ENCODE data around the gene SSTR5.

The SSTR5 gene

DNA sequence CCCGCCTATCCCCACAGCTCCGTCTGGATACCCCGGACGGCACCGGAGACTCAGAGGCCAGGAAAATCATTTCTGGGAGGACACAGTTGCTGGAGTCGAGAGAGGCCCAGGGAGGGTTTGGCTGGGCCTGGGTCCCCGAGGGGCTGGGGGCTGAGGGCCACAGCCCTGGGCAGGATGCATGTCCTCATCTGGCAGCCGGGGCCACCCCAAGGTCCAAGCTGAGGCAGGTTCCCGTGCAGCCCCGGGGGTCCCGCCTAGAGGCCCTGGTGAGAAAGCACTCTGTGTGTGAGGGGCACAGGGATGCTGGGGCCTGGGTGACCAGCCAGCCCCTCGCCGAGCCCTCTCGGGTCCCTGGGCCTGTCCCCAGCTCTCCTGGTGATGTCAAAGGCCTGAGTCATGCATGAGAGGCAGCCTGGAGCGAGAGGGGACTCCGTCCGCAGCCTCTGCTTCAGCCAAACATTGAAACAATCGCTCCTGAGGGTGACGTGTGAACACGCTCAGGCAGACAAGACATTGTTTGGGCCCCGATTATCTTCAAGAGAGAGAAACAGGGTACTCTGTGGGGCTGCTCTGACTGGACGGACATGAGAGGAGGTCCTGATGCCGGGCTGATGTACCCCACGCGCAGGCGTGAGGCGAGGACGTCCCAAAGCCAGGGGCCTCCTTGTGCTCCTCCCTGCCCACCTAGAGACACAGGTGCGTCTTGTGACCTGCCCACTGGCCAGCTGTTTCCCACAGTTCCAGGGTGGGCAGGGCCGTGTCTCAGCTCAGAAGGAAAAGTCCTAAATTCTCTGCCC lies 49.3 kb downstream of the SSTR5 start:
- ChIA-PET POLR2A (no interaction called here), CTCF (no interaction called here)
- no peak for TF ChIP-seq CTCF (IDR thresholded peaks at IDR 0.05; ENCODE audit: insufficient read depth, low read length, missing control alignments)
- H3K4me3 ChIP-seq (ENCODE audit: low read depth, low read length): no peak overlapping the region
- DNase-seq (ENCODE audit: low read depth, low spot score): no peak

- H3K4me3 ChIP-seq (ENCODE audit: low read depth, low read length): no peak overlapping the region
- no peak for DNase-seq (ENCODE audit: low read depth, low spot score)
- no peak for TF ChIP-seq CTCF (IDR thresholded peaks at IDR 0.05; ENCODE audit: insufficient read depth, low read length, missing control alignments)
- POLR2A ChIA-PET: no interaction called here
- CTCF ChIA-PET: no interaction called here
These were observed 49.8 kb downstream of the SSTR5 start for GRCh38 chr16:1122398-1122765.

- no peak for DNase-seq (ENCODE audit: low read depth, low spot score)
- CTCF ChIA-PET: interaction anchor here (1.2 kb wide), 1 partner anchor 177 kb away, joined by 3 read pairs; no protein-coding TSS in a partner anchor
- POLR2A ChIA-PET: no interaction called here
- H3K4me3 ChIP-seq (ENCODE audit: low read depth, low read length): no peak overlapping the region
- no peak for TF ChIP-seq CTCF (IDR thresholded peaks at IDR 0.05; ENCODE audit: insufficient read depth, low read length, missing control alignments)
These were observed 51.1 kb downstream of the SSTR5 start for GRCh38 chr16:1123525-1124230.

GRCh38 chr16:1124291-1124690 lies 51.7 kb downstream of the SSTR5 start:
- H3K4me3 ChIP-seq (ENCODE audit: low read depth, low read length): no peak overlapping the region
- TF ChIP-seq CTCF (IDR thresholded peaks at IDR 0.05; ENCODE audit: insufficient read depth, low read length, missing control alignments): no peak
- ChIA-PET POLR2A (no interaction called here), CTCF (interaction anchor here (1.2 kb wide), 1 partner anchor 177 kb away, joined by 3 read pairs; no protein-coding TSS in a partner anchor)
- DNase-seq (ENCODE audit: low read depth, low spot score): no peak

GRCh38 chr16:1124795-1125194 lies 52.2 kb downstream of the SSTR5 start:
- DNase-seq (ENCODE audit: low read depth, low spot score): no peak
- no peak for TF ChIP-seq CTCF (IDR thresholded peaks at IDR 0.05; ENCODE audit: insufficient read depth, low read length, missing control alignments)
- POLR2A ChIA-PET: no interaction called here
- CTCF ChIA-PET: interaction anchor here (1.2 kb wide), 1 partner anchor 176 kb away, joined by 3 read pairs; no protein-coding TSS in a partner anchor
- no peak overlapping the region for H3K4me3 ChIP-seq (ENCODE audit: low read depth, low read length)

GRCh38 chr16:1125471-1125870 lies 52.9 kb downstream of the SSTR5 start:
- no peak for DNase-seq (ENCODE audit: low read depth, low spot score)
- H3K4me3 ChIP-seq (ENCODE audit: low read depth, low read length): no peak overlapping the region
- TF ChIP-seq CTCF (IDR thresholded peaks at IDR 0.05; ENCODE audit: insufficient read depth, low read length, missing control alignments): no peak
- POLR2A ChIA-PET: no interaction called here
- CTCF ChIA-PET: no interaction called here
